Keratinocyte (primary cell): ENCODE results near the gene TTLL5. TPM values are rescaled to one million over a fixed set of nuclear protein-coding genes. Genes with fewer than 3 reads are reported as not detected.

ENCODE experiments used
- DNase-seq: peaks from one replicate; pipeline ENCODE4 v3.0.0-alpha.2; 2011; ENCODE audit warnings: low read depth, missing footprints, low spot score
- FAIRE-seq: peaks from 2 replicates; lab custom pipeline; 2011; peaks lifted over from hg19 to GRCh38; lab: Jason Lieb, UNC
- H2AFZ ChIP-seq: 2 replicates; pipeline ENCODE4 v1.6.0; 2012; ENCODE audit warnings: low read length, control low read depth, inconsistent platforms; ENCODE audit not compliant: control insufficient read depth
- H3K27ac ChIP-seq: 2 replicates; pipeline ENCODE4 v1.5.1; 2011; ENCODE audit warnings: low read length; ENCODE audit not compliant: control insufficient read depth, insufficient read depth
- H3K27me3 ChIP-seq: 3 replicates; pipeline ENCODE4 v1.6.0; 2011; ENCODE audit warnings: low read length; ENCODE audit not compliant: control insufficient read depth, insufficient read depth; ENCODE audit errors: extremely low read depth
- H3K36me3 ChIP-seq, 2 experiments: 2 replicates in 1 of 2; 3 replicates in 1 of 2; pipeline ENCODE4 v1.5.1; 2011; ENCODE audit warnings: low read length in 2 of 2, mild to moderate bottlenecking in 1 of 2; ENCODE audit not compliant: control insufficient read depth in 2 of 2, insufficient read depth in 2 of 2; ENCODE audit errors: extremely low read depth in 1 of 2
- H3K4me1 ChIP-seq: 3 replicates; pipeline ENCODE4 v1.5.1; 2011; ENCODE audit warnings: low read length; ENCODE audit not compliant: control insufficient read depth, insufficient read depth; ENCODE audit errors: extremely low read depth
- H3K4me2 ChIP-seq: 3 replicates; pipeline ENCODE4 v1.6.0; 2011; ENCODE audit warnings: low read depth, low read length; ENCODE audit not compliant: control insufficient read depth, insufficient read depth; ENCODE audit errors: extremely low read depth
- H3K4me3 ChIP-seq, 3 experiments: fragments of 200-600 bp in 1 of 3; sonication (generic) in 1 of 3; 2 replicates in 2 of 3; 3 replicates in 1 of 3; pipeline ENCODE4 v1.5.1; 2011 to 2016; ENCODE audit warnings: low read length in 3 of 3, mild to moderate bottlenecking in 3 of 3, control low read depth in 2 of 3, inconsistent platforms in 1 of 3, low read depth in 1 of 3, mixed read lengths in 1 of 3, mixed run types in 1 of 3, moderate library complexity in 1 of 3; ENCODE audit not compliant: control insufficient read depth in 2 of 3, insufficient read depth in 2 of 3; ENCODE audit errors: extremely low read depth in 1 of 3
- H3K79me2 ChIP-seq: 2 replicates; pipeline ENCODE4 v1.6.0; 2012; ENCODE audit warnings: low read length; ENCODE audit not compliant: control insufficient read depth, insufficient read depth
- H3K9ac ChIP-seq: 3 replicates; pipeline ENCODE4 v1.6.0; 2011; ENCODE audit warnings: low read length; ENCODE audit not compliant: control insufficient read depth, insufficient read depth; ENCODE audit errors: extremely low read depth
- H3K9me1 ChIP-seq: 3 replicates; pipeline ENCODE4 v1.6.0; 2011; ENCODE audit warnings: low read length; ENCODE audit not compliant: control insufficient read depth, insufficient read depth; ENCODE audit errors: extremely low read depth
- H3K9me3 ChIP-seq: 2 replicates; pipeline ENCODE4 v1.5.1; 2012; ENCODE audit warnings: low read depth, low read length; ENCODE audit not compliant: control insufficient read depth
- H4K20me1 ChIP-seq: 3 replicates; pipeline ENCODE4 v1.6.0; 2011; ENCODE audit warnings: low read length; ENCODE audit not compliant: control insufficient read depth, insufficient read depth; ENCODE audit errors: extremely low read depth
- EZH2 ChIP-seq: IDR thresholded peaks from one replicate; pipeline ENCODE4 v1.6.1; 2012; ENCODE audit warnings: inconsistent platforms, mild to moderate bottlenecking, low read length, moderate library complexity
- dilution Hi-C: fragments of 300-500 bp; cut with MboI; formaldehyde crosslinking; loops from one replicate; pipeline ENCODE4 v1.7.0; 2020; ENCODE audit warnings: low sequenced_read_pairs; ENCODE audit not compliant: extremely low pct_ligation_motif_present
- polyA plus RNA-seq, 5 experiments: library from polyadenylated mRNA; depleted of rRNA in 3 of 5; stranded (reverse) in 3 of 5; stranded (forward) in 1 of 5; unstranded in 1 of 5; fragments of >200 nt; gene quantifications; 1 replicate in 1 of 5; 2 replicates in 3 of 5; 3 replicates in 1 of 5; pipeline versions ENCODE4 v1.2.1 to v1.2.3, GENCODE V29; 2011 to 2012; ENCODE audit warnings: missing spikeins in 2 of 5, low read depth in 1 of 5, low replicate concordance in 1 of 5
- TF ChIP-seq, protein P1 (sequence below), 3 experiments: IDR thresholded peaks in 1 of 3; conservative IDR thresholded peaks in 1 of 3; optimal IDR thresholded peaks in 1 of 3; 2 replicates in 2 of 3; 3 replicates in 1 of 3; pipeline versions ENCODE3 to v1.5.1; 2011; ENCODE audit warnings: low read length in 3 of 3, mild to moderate bottlenecking in 3 of 3, moderate library complexity in 2 of 3, control low read depth in 1 of 3, inconsistent platforms in 1 of 3; ENCODE audit not compliant: insufficient read depth in 2 of 3; ENCODE audit errors: extremely low read depth in 1 of 3

The TTLL5 gene
- polyA plus RNA-seq, 1 donor (not counting 4 experiments of a cell fraction or from before 2014, with no cell fraction given) = 20.7 TPM

DNA sequence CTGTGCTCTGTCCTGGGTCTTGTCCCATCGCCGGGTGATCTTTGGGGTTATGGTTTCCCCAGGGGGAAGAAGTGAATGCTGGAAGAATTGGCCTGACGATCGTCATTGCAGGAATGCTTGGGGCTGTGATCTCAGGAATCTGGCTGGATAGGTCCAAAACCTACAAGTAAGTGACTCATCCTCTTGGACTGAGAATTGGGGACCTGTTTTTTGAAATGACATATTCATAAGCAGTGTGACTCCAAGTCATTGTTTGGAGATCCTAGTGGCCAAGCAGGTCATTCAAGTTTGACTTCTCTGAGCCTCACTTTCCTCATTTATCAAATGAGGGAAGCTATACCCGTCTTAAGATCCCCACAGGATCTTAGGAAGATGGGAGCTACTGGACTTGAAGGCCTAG, 26.2 kb upstream of the TTLL5 start:
- H3K27ac ChIP-seq = no peak overlapping the region
- dilution Hi-C loops = no loop called here
- no peak overlapping the region for H2AFZ ChIP-seq
- no peaks in the 10 kb centered on the region for H3K9me1 ChIP-seq
- FAIRE-seq = no peak
- no peaks in the 10 kb centered on the region for H3K36me3 ChIP-seq
- H3K27me3 ChIP-seq = no peaks in the 10 kb centered on the region
- H3K4me2 ChIP-seq = no peak overlapping the region
- H3K79me2 ChIP-seq = no peaks in the 10 kb centered on the region
- TF ChIP-seq, protein P1, sequence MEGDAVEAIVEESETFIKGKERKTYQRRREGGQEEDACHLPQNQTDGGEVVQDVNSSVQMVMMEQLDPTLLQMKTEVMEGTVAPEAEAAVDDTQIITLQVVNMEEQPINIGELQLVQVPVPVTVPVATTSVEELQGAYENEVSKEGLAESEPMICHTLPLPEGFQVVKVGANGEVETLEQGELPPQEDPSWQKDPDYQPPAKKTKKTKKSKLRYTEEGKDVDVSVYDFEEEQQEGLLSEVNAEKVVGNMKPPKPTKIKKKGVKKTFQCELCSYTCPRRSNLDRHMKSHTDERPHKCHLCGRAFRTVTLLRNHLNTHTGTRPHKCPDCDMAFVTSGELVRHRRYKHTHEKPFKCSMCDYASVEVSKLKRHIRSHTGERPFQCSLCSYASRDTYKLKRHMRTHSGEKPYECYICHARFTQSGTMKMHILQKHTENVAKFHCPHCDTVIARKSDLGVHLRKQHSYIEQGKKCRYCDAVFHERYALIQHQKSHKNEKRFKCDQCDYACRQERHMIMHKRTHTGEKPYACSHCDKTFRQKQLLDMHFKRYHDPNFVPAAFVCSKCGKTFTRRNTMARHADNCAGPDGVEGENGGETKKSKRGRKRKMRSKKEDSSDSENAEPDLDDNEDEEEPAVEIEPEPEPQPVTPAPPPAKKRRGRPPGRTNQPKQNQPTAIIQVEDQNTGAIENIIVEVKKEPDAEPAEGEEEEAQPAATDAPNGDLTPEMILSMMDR (optimal IDR thresholded peaks at IDR 0.05 in 1 of 3, IDR thresholded peaks at IDR 0.05 in 1 of 3, conservative IDR thresholded peaks at IDR 0.05 in 1 of 3; ENCODE audit: extremely low read depth in 1 of 3, insufficient read depth in 2 of 3, low read length in 3 of 3) = no peak
- no peak for TF ChIP-seq EZH2
- no peaks in the 10 kb centered on the region for H3K4me1 ChIP-seq
- no peaks in the 10 kb centered on the region for H4K20me1 ChIP-seq
- no peak overlapping the region for H3K9ac ChIP-seq
- no peaks in the 10 kb centered on the region for H3K9me3 ChIP-seq
- H3K4me3 ChIP-seq = no peak overlapping the region
- DNase-seq = no peak

DNA sequence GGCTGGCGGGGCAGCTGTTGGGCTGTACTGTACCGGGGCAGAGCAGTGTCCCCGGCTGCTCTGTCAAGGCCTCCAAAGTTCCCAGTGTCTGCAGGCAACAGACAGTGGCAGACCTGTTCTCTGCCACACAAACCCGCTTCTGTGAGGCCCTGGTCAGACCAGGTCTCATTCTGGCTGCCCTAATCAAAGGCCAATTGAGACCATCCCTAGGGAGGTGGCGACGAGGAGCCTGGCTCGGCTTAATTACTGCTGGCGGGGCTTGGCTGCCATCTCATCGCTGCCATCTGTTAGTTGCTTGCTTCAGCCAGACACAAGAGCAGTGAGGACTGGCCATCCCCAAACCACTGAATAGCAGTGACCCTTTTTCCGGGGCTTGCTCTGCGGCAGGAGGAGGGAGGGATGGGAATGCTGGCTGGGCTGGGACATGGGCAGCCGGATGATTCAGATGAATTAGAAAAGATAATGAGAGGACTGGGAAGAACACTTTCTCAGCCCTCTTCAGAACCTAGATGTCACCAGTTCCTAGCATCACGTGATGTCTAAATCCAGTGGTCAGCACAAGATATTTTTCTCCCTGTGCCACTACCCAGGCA, 24.9 kb upstream of the TTLL5 start:
- H4K20me1 ChIP-seq = no peaks in the 10 kb centered on the region
- dilution Hi-C loops = no loop called here
- DNase-seq (no peak), FAIRE-seq (no peak)
- no peaks in the 10 kb centered on the region for H3K9me1 ChIP-seq
- H3K4me2 ChIP-seq = no peak overlapping the region
- no peaks in the 10 kb centered on the region for H3K9me3 ChIP-seq
- no peak overlapping the region for H3K9ac ChIP-seq
- H3K4me1 ChIP-seq = no peaks in the 10 kb centered on the region
- TF ChIP-seq, protein P1 (optimal IDR thresholded peaks at IDR 0.05 in 1 of 3, IDR thresholded peaks at IDR 0.05 in 1 of 3, conservative IDR thresholded peaks at IDR 0.05 in 1 of 3; ENCODE audit: extremely low read depth in 1 of 3, insufficient read depth in 2 of 3, low read length in 3 of 3) = no peak
- TF ChIP-seq EZH2 = no peak
- no peak overlapping the region for H3K4me3 ChIP-seq
- H3K36me3 ChIP-seq = no peaks in the 10 kb centered on the region
- no peaks in the 10 kb centered on the region for H3K79me2 ChIP-seq
- no peak overlapping the region for H3K27ac ChIP-seq
- no peaks in the 10 kb centered on the region for H3K27me3 ChIP-seq
- H2AFZ ChIP-seq = no peak overlapping the region
